Activated B cell treated with CpG ODN at 0.5 μM for 24 hours (primary cell): Measurements from ENCODE around the gene MYO18B. TPM values are rescaled to one million over a fixed set of nuclear protein-coding genes. Genes with fewer than 3 reads are reported as not detected.

Experiments used
- ATAC-seq: fragments of 200-7000 bp; cut with Tn5 transposase; one replicate; pipeline ENCODE4 v1.10.0; 2021; ENCODE audit warnings: low read depth, mild to moderate bottlenecking, moderate library complexity
- CTCF ChIA-PET: fragments of 350-600 bp; sonication (Branson Sonifier 250); formaldehyde crosslinking; loops from one replicate; lab custom pipeline; 2021; ENCODE audit warnings: antibody characterized with exemption; lab: Charles Lee
- POLR2A ChIA-PET: fragments of 350-600 bp; sonication (Branson Sonifier 250); formaldehyde crosslinking; loops from one replicate; lab custom pipeline; 2021; ENCODE audit warnings: antibody characterized with exemption; lab: Charles Lee
- DNase-seq: peaks from one replicate; pipeline ENCODE4 v3.0.0; 2022
- H3K27ac Mint-ChIP-seq: one replicate; pipeline ENCODE4 v1.8.0; 2020; ENCODE audit warnings: mixed read lengths
- H3K27me3 Mint-ChIP-seq: one replicate; pipeline ENCODE4 v1.8.0; 2021; ENCODE audit warnings: mixed read lengths
- H3K36me3 Mint-ChIP-seq: one replicate; pipeline ENCODE4 v1.8.0; 2021; ENCODE audit warnings: low read depth, mixed read lengths
- H3K4me1 Mint-ChIP-seq: one replicate; pipeline ENCODE4 v1.8.0; 2021; ENCODE audit warnings: mixed read lengths
- H3K4me3 Mint-ChIP-seq: one replicate; pipeline ENCODE4 v1.8.0; 2020; ENCODE audit warnings: mild to moderate bottlenecking, mixed read lengths
- H3K9me3 Mint-ChIP-seq: one replicate; pipeline ENCODE4 v1.8.0; 2020; ENCODE audit warnings: mixed read lengths
- CTCF ChIP-seq: fragments of 200-600 bp; IDR thresholded peaks from one replicate; pipeline ENCODE4 v1.8.0; 2022; ENCODE audit warnings: antibody characterized with exemption, mild to moderate bottlenecking
- intact Hi-C: fragments of 100-400 bp; cut with micrococcal nuclease; formaldehyde crosslinking; loops from one replicate; pipeline ENCODE4 v1.15.1; 2024
- total RNA-seq: library from RNA; stranded (reverse); gene quantifications from 2 replicates; pipeline ENCODE4 v1.2.3, GENCODE V29; 2022

Gene MYO18B
- total RNA-seq, 1 donor from 2014 or later = 0.27 TPM

- intact Hi-C loops = no loop called here
- CTCF ChIA-PET = no interaction called here
- Mint-ChIP-seq H3K27me3 (peaks cover 7% of the 10 kb centered on the region), H3K9me3 (no peaks in the 10 kb centered on the region), H3K4me3 (no peak overlapping the region), H3K36me3 (no peaks in the 10 kb centered on the region), H3K27ac (no peak overlapping the region), H3K4me1 (peaks cover 6% of the 10 kb centered on the region)
- no peak for TF ChIP-seq CTCF
- ATAC-seq = no peak
- no peak for DNase-seq
- POLR2A ChIA-PET = no interaction called here
Observed at GRCh38 chr22:25997886-25998775, 256.1 kb downstream of the MYO18B start.

GRCh38 chr22:26002456-26002855 lies 260.5 kb downstream of the MYO18B start:
- TF ChIP-seq CTCF = no peak
- Mint-ChIP-seq H3K4me1 (no peaks in the 10 kb centered on the region), H3K27me3 (peaks cover 4% of the 10 kb centered on the region), H3K4me3 (no peak overlapping the region), H3K36me3 (no peaks in the 10 kb centered on the region), H3K9me3 (peaks cover 11% of the 10 kb centered on the region), H3K27ac (no peak overlapping the region)
- intact Hi-C loops = no loop called here
- ChIA-PET POLR2A (no interaction called here), CTCF (no interaction called here)
- DNase-seq = no peak
- ATAC-seq = no peak

GRCh38 chr22:26004477-26004876 lies 262.5 kb downstream of the MYO18B start:
- no peaks in the 10 kb centered on the region for H3K36me3 Mint-ChIP-seq
- ATAC-seq = no peak
- no peaks in the 10 kb centered on the region for H3K4me1 Mint-ChIP-seq
- H3K9me3 Mint-ChIP-seq = peaks cover 11% of the 10 kb centered on the region
- TF ChIP-seq CTCF = no peak
- ChIA-PET CTCF (no interaction called here), POLR2A (no interaction called here)
- intact Hi-C loops = no loop called here
- DNase-seq = no peak
- H3K27me3 Mint-ChIP-seq = peaks cover 8% of the 10 kb centered on the region
- no peak overlapping the region for H3K4me3 Mint-ChIP-seq
- no peak overlapping the region for H3K27ac Mint-ChIP-seq

GRCh38 chr22:26008587-26008986 lies 266.6 kb downstream of the MYO18B start:
- Mint-ChIP-seq H3K4me3 (no peak overlapping the region), H3K27ac (no peak overlapping the region), H3K9me3 (peaks cover 8% of the 10 kb centered on the region), H3K27me3 (peaks cover 7% of the 10 kb centered on the region), H3K4me1 (no peaks in the 10 kb centered on the region), H3K36me3 (no peaks in the 10 kb centered on the region)
- DNase-seq (no peak), ATAC-seq (no peak)
- no peak for TF ChIP-seq CTCF
- POLR2A ChIA-PET = no interaction called here
- CTCF ChIA-PET = no interaction called here
- intact Hi-C loops = no loop called here

GRCh38 chr22:26016916-26017315 lies 274.9 kb downstream of the MYO18B start:
- no peak for ATAC-seq
- TF ChIP-seq CTCF = no peak

More at GRCh38 chr22:26016916-26017315, 274.9 kb downstream of the MYO18B start:
- no peak overlapping the region for H3K4me3 Mint-ChIP-seq
- ChIA-PET CTCF (no interaction called here), POLR2A (no interaction called here)
- H3K9me3 Mint-ChIP-seq = no peaks in the 10 kb centered on the region
- H3K36me3 Mint-ChIP-seq = no peaks in the 10 kb centered on the region
- no peaks in the 10 kb centered on the region for H3K4me1 Mint-ChIP-seq
- intact Hi-C loops = no loop called here
- peaks cover 9% of the 10 kb centered on the region for H3K27me3 Mint-ChIP-seq
- H3K27ac Mint-ChIP-seq = no peak overlapping the region
- no peak for DNase-seq
